H1 (cell line): ENCODE measurements around the gene DDC. TPM values are rescaled to one million over a fixed set of nuclear protein-coding genes. Genes with fewer than 3 reads are reported as not detected.
"Not testable (repeated sequence)": the region's sequence is repeated elsewhere in the genome, so short reads cannot be mapped to it uniquely, and the experiment has no call there.

Source experiments
- CTCF ChIA-PET: fragments of 300-600 bp; sonication (Branson Sonifier 250); formaldehyde crosslinking; loops from one replicate; lab custom pipeline; 2021; ENCODE audit not compliant: partially characterized antibody; lab: Charles Lee
- POLR2A ChIA-PET: fragments of 300-600 bp; sonication (Branson Sonifier 250); formaldehyde crosslinking; loops from one replicate; lab custom pipeline; 2021; ENCODE audit warnings: inconsistent platforms; ENCODE audit not compliant: partially characterized antibody; lab: Charles Lee
- DNase-seq, 2 experiments: peaks; one replicate each; pipeline versions ENCODE4 v3.0.0 to v3.0.0-alpha.2; 2010 to 2022; ENCODE audit warnings: low spot score in 2 of 2, low read depth in 1 of 2, mixed read lengths in 1 of 2
- FAIRE-seq: peaks from 2 replicates; lab custom pipeline; 2011; peaks lifted over from hg19 to GRCh38; lab: Jason Lieb, UNC
- H2AFZ ChIP-seq: 2 replicates; pipeline ENCODE4 v1.8.1; 2012; ENCODE audit warnings: low read length, inconsistent platforms
- H2AK5ac ChIP-seq: 2 replicates; pipeline ENCODE4 v1.6.1; 2013; ENCODE audit warnings: low read depth, low read length
- H2BK120ac ChIP-seq: replicated peaks from 2 replicates; pipeline ENCODE3; 2013; ENCODE audit warnings: low read depth, low read length, inconsistent platforms
- H2BK12ac ChIP-seq: 2 replicates; pipeline ENCODE4 v1.6.1; 2013; ENCODE audit warnings: low read depth, low read length
- H2BK15ac ChIP-seq: 2 replicates; pipeline ENCODE4 v1.6.1; 2013; ENCODE audit warnings: low read length
- H2BK20ac ChIP-seq: 2 replicates; pipeline ENCODE4 v1.6.1; 2013; ENCODE audit warnings: low read length
- H2BK5ac ChIP-seq: 2 replicates; pipeline ENCODE4 v1.6.1; 2013; ENCODE audit warnings: low read depth, low read length
- H3K14ac ChIP-seq: 2 replicates; pipeline ENCODE4 v1.6.1; 2013; ENCODE audit warnings: inconsistent platforms; ENCODE audit not compliant: insufficient read length
- H3K18ac ChIP-seq: 2 replicates; pipeline ENCODE4 v1.6.1; 2013; ENCODE audit warnings: low read length; ENCODE audit errors: extremely low read depth
- H3K23ac ChIP-seq: 2 replicates; pipeline ENCODE4 v1.6.1; 2013; ENCODE audit warnings: inconsistent platforms; ENCODE audit not compliant: insufficient read length
- H3K23me2 ChIP-seq: 2 replicates; pipeline ENCODE4 v1.6.1; 2013; ENCODE audit warnings: low read depth, low read length
- H3K27ac ChIP-seq: 2 replicates; pipeline ENCODE4 v1.6.1; 2011; ENCODE audit warnings: low read depth, low read length, inconsistent platforms
- H3K27me3 ChIP-seq, 4 experiments: replicated peaks in 1 of 4; 1 replicate in 1 of 4; 2 replicates in 3 of 4; pipeline versions ENCODE4 v1.6.1 to v1.8.1; 2011 to 2013; ENCODE audit warnings: low read length in 3 of 4, mild to moderate bottlenecking in 3 of 4, inconsistent platforms in 2 of 4, mixed read lengths in 2 of 4, moderate library complexity in 1 of 4; ENCODE audit not compliant: control insufficient read depth in 3 of 4, insufficient read depth in 3 of 4; ENCODE audit errors: extremely low read depth in 1 of 4
- H3K36me3 ChIP-seq, 4 experiments: 2 replicates each; pipeline versions ENCODE4 v1.6.1 to v1.8.1; 2011 to 2013; ENCODE audit warnings: mild to moderate bottlenecking in 4 of 4, low read length in 3 of 4, moderate library complexity in 2 of 4, control low read depth in 1 of 4, inconsistent platforms in 1 of 4; ENCODE audit not compliant: insufficient read depth in 4 of 4, control insufficient read depth in 2 of 4
- H3K4ac ChIP-seq: replicated peaks from 2 replicates; pipeline ENCODE3; 2013; ENCODE audit warnings: low read length, low read depth, mixed read lengths, inconsistent platforms; ENCODE audit not compliant: insufficient read length
- H3K4me1 ChIP-seq, 4 experiments: replicated peaks in 1 of 4; 1 replicate in 1 of 4; 2 replicates in 3 of 4; pipeline versions ENCODE4 v1.6.1 to v1.8.1; 2011 to 2013; ENCODE audit warnings: low read length in 3 of 4, inconsistent platforms in 2 of 4, mixed read lengths in 1 of 4; ENCODE audit not compliant: insufficient read depth in 4 of 4, control insufficient read depth in 3 of 4
- H3K4me2 ChIP-seq, 2 experiments: 2 replicates each; pipeline versions ENCODE4 v1.6.1 to v1.8.1; 2011 to 2013; ENCODE audit warnings: low read depth in 2 of 2, low read length in 2 of 2, control low read depth in 1 of 2, inconsistent platforms in 1 of 2, mild to moderate bottlenecking in 1 of 2; ENCODE audit not compliant: insufficient read depth in 1 of 2
- H3K4me3 ChIP-seq, 4 experiments: fragments of 200-600, 300-600 bp in 1 of 4; sonication (generic), shearing (Covaris generic), sonication (Bioruptor Twin) in 1 of 4; 2 replicates each; pipeline versions ENCODE4 v1.5.1 to v1.8.1; 2011 to 2016; ENCODE audit warnings: low read length in 4 of 4, low read depth in 3 of 4, control low read depth in 2 of 4, inconsistent platforms in 2 of 4, mild to moderate bottlenecking in 2 of 4, mixed read lengths in 1 of 4, moderate library complexity in 1 of 4; ENCODE audit not compliant: insufficient read depth in 2 of 4; ENCODE audit errors: extremely low read depth in 1 of 4
- H3K56ac ChIP-seq: replicated peaks from 2 replicates; pipeline ENCODE3; 2013; ENCODE audit warnings: low read depth, mild to moderate bottlenecking, mixed read lengths, low read length, inconsistent platforms; ENCODE audit not compliant: insufficient read length
- H3K79me1 ChIP-seq: 2 replicates; pipeline ENCODE4 v1.6.1; 2013; ENCODE audit warnings: low read depth, low read length, control low read depth
- H3K79me2 ChIP-seq, 2 experiments: 2 replicates each; pipeline versions ENCODE4 v1.6.1 to v1.8.1; 2012 to 2013; ENCODE audit warnings: low read length in 2 of 2, mild to moderate bottlenecking in 2 of 2, inconsistent platforms in 1 of 2; ENCODE audit not compliant: insufficient read depth in 2 of 2, control insufficient read depth in 1 of 2
- H3K9ac ChIP-seq, 4 experiments: replicated peaks in 1 of 4; 1 replicate in 1 of 4; 2 replicates in 3 of 4; pipeline versions ENCODE4 v1.6.1 to v1.8.1; 2011 to 2013; ENCODE audit warnings: low read depth in 3 of 4, low read length in 3 of 4, control low read depth in 2 of 4, mild to moderate bottlenecking in 2 of 4, moderate library complexity in 2 of 4, inconsistent platforms in 1 of 4; ENCODE audit errors: extremely low read depth in 1 of 4
- H3K9me3 ChIP-seq, 2 experiments: 2 replicates each; pipeline versions ENCODE4 v1.6.1 to v1.8.1; 2012 to 2013; ENCODE audit warnings: mild to moderate bottlenecking in 2 of 2, moderate library complexity in 2 of 2, control low read depth in 1 of 2, inconsistent platforms in 1 of 2, low read depth in 1 of 2, low read length in 1 of 2, mixed read lengths in 1 of 2; ENCODE audit not compliant: insufficient read depth in 2 of 2
- H4K20me1 ChIP-seq, 2 experiments: replicated peaks in 1 of 2; 2 replicates each; pipeline versions ENCODE3 to v1.8.1; 2011 to 2013; ENCODE audit warnings: inconsistent platforms in 2 of 2, low read length in 2 of 2, mild to moderate bottlenecking in 1 of 2; ENCODE audit not compliant: insufficient read depth in 2 of 2, control insufficient read depth in 1 of 2
- H4K5ac ChIP-seq: 2 replicates; pipeline ENCODE4 v1.6.1; 2013; ENCODE audit warnings: low read length, low read depth, mixed read lengths, inconsistent platforms; ENCODE audit not compliant: insufficient read length
- H4K8ac ChIP-seq: 2 replicates; pipeline ENCODE4 v1.8.0; 2013; ENCODE audit warnings: mild to moderate bottlenecking, moderate library complexity, low read length, inconsistent platforms; ENCODE audit not compliant: insufficient read depth; ENCODE audit errors: extremely low read depth
- H4K91ac ChIP-seq: replicated peaks from 2 replicates; pipeline ENCODE3; 2013; ENCODE audit warnings: low read length, mixed read lengths, inconsistent platforms; ENCODE audit not compliant: insufficient read length
- EP300 ChIP-seq, 2 experiments: IDR thresholded peaks; 1 replicate in 1 of 2; 2 replicates in 1 of 2; pipeline ENCODE4 v1.6.1; 2011 to 2012; ENCODE audit warnings: low read depth in 2 of 2, low read length in 2 of 2, mild to moderate bottlenecking in 2 of 2, borderline replicate concordance in 1 of 2, inconsistent platforms in 1 of 2, moderate library complexity in 1 of 2
- WGBS, 2 experiments: shearing (Covaris generic) in 1 of 2; methylation state at CpG; one replicate each; pipeline versions ENCODE4 v1.1.6 to v1.1.7; 2013 to 2015; ENCODE audit warnings: low lambda C conversion rate in 2 of 2, mixed read lengths in 2 of 2, inconsistent platforms in 1 of 2, low coverage in 1 of 2, missing lambda C conversion rate in 1 of 2; ENCODE audit not compliant: insufficient replicate concordance in 2 of 2, insufficient coverage in 1 of 2, insufficient read length in 1 of 2; ENCODE audit errors: extremely low coverage in 1 of 2, missing lambda C conversion rate in 1 of 2; 5-methylcytosine and 5-hydroxymethylcytosine counted together
- polyA plus RNA-seq, 7 experiments: library from polyadenylated mRNA; depleted of rRNA in 3 of 7; stranded (reverse) in 5 of 7; unstranded in 2 of 7; fragments of >200 nt in 5 of 7; fragments of 200-250 nt in 2 of 7; gene quantifications; 1 replicate in 5 of 7; 2 replicates in 1 of 7; 4 replicates in 1 of 7; pipeline versions ENCODE4 v1.2.1 to v1.2.3, GENCODE V29; 2011 to 2013; ENCODE audit warnings: missing spikeins in 2 of 7, mixed read lengths in 2 of 7
- total RNA-seq: library from RNA; stranded (reverse); fragmentation: NEBNext Ultra II Directional; extraction: Animal tissue kit (Norgen Biotek cat#: 25700); gene quantifications from 2 replicates; pipeline ENCODE4 v1.2.1, GENCODE V29; 2021

Gene DDC
- total and polyA plus RNA-seq, 2 of the 8 experiments (the other 6 are each of a cell fraction or from before 2014, with no cell fraction given) = 0.05 TPM; not detected in 1

- DNase-seq, H3K79me2 ChIP-seq, FAIRE-seq, H3K4me3 ChIP-seq, H2AK5ac ChIP-seq, H2BK120ac ChIP-seq, H3K4me1 ChIP-seq, H3K27me3 ChIP-seq, H3K9ac ChIP-seq, H3K4ac ChIP-seq, H3K14ac ChIP-seq, H2BK20ac ChIP-seq, H4K5ac ChIP-seq, H2BK5ac ChIP-seq, H3K4me2 ChIP-seq, H4K20me1 ChIP-seq, H3K56ac ChIP-seq, H4K91ac ChIP-seq, H3K27ac ChIP-seq, H3K23me2 ChIP-seq, H2BK12ac ChIP-seq, H3K79me1 ChIP-seq, H2AFZ ChIP-seq: not testable (repeated sequence)
- CTCF ChIA-PET = interaction anchor here (0.9 kb wide), 1 partner anchor 21 kb away, joined by 3 read pairs; no protein-coding TSS in a partner anchor
- peaks cover 12 to 15% of the 10 kb centered on the region in 2 experiments for H3K9me3 ChIP-seq
- WGBS, 2 experiments = 98% methylated on average over 4 of the region's 4 CpGs; no CpG with 5 or more reads in 1 of the 2 experiments
- TF ChIP-seq EP300 (IDR thresholded peaks at IDR 0.05; ENCODE audit: borderline replicate concordance in 1 of 2, low read depth in 2 of 2, low read length in 2 of 2) = peak in 1 of 2 experiments; percentile 90; a peak in 1 of 3 replicates
- TF ChIP-seq, all 59 proteins: peak for 1; not testable (repeated sequence) for 58
- H2BK15ac ChIP-seq, H4K8ac ChIP-seq, POLR2A ChIA-PET, H3K23ac ChIP-seq, H3K36me3 ChIP-seq, H3K18ac ChIP-seq: not testable (repeated sequence)
Measured at GRCh38 chr7:50583295-50583694, 18.1 kb upstream of the DDC start.
